NB4 (cell line): ENCODE results near the gene PPP1R2.
A peak's percentile ranks its signal among the peaks of the same experiment; 100 is the strongest.
"Not testable (repeated sequence)": the region's sequence is repeated elsewhere in the genome, so short reads cannot be mapped to it uniquely, and the experiment has no call there.

Experiments
- DNase-seq: peaks from one replicate; pipeline ENCODE4 v3.0.0; 2010; ENCODE audit warnings: low read depth
- H3K4me3 ChIP-seq: one replicate; pipeline ENCODE4 v1.5.1; 2011; ENCODE audit warnings: mild to moderate bottlenecking, low read depth, low read length, moderate library complexity
- MYC ChIP-seq: IDR thresholded peaks from 2 replicates; pipeline ENCODE4 v1.6.1; 2011; ENCODE audit warnings: low read depth, low read length
- POLR2A ChIP-seq: IDR thresholded peaks from 2 replicates; pipeline ENCODE4 v1.6.1; 2011; ENCODE audit warnings: mild to moderate bottlenecking; ENCODE audit not compliant: insufficient read length; ENCODE audit errors: extremely low read depth
- TF ChIP-seq, protein P1 (sequence below): IDR thresholded peaks from 2 replicates; pipeline ENCODE4 v1.6.1; 2011; ENCODE audit warnings: low read depth, low read length
- TF ChIP-seq, protein P2 (sequence below): IDR thresholded peaks from one replicate; pipeline ENCODE4 v1.5.1; 2012; ENCODE audit warnings: low read depth, low read length

The PPP1R2 gene

DNA sequence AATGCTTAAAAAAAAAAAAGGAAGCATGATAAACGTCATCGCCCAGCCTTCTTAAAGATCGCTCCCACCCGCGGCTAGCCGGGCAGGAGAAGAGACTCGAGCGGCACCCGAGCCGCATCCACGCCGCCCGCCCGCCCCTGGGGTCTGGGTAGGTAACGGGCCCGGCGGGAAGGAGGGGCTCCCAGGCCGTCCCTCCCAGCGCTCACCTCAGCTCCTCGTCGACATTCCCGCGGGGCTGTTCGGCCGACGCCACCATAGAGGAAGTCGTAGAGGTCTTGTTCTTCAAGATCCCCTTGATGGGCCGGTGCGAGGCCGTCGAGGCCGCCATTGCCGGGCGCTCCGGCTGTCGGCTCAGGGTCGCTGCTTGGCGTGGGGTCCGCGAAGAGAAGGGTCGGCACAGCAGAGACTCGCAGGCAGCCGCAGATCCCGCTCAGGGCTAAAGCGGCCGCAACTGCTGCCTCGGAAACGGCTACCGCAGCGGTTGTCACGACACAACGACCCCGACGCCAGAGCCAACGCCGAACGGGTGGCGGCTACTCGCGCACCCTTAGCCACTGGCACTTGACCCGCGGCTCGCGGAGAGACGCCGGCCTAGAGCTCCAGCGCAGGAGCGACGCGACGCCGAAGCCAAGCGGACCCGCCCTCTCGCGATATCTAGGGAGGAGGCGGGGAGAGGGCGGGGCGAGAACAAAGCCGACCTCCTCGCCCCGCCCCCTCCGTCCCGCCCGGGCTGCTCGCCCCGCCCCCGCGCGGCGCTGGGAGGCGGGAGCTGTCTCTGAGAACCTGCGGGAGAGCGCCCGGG lies at the start of gene PPP1R2:
PPP1R2 (minus strand) TSS at position 628 of the 802 bp plus-strand sequence; CDS start at position 328, 300 bp downstream.
- H3K4me3 ChIP-seq: peak within 1 kb of the TSS; percentile 94
- TF ChIP-seq POLR2A: peak; percentile 92
- 0 out of 2 replicates have a peak, but pooled peaks have one; percentile 16 for TF ChIP-seq MYC
- TF ChIP-seq, protein P1, sequence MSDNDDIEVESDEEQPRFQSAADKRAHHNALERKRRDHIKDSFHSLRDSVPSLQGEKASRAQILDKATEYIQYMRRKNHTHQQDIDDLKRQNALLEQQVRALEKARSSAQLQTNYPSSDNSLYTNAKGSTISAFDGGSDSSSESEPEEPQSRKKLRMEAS: 0 out of 2 replicates have a peak, but pooled peaks have one; percentile 20
- TF ChIP-seq, protein P2, sequence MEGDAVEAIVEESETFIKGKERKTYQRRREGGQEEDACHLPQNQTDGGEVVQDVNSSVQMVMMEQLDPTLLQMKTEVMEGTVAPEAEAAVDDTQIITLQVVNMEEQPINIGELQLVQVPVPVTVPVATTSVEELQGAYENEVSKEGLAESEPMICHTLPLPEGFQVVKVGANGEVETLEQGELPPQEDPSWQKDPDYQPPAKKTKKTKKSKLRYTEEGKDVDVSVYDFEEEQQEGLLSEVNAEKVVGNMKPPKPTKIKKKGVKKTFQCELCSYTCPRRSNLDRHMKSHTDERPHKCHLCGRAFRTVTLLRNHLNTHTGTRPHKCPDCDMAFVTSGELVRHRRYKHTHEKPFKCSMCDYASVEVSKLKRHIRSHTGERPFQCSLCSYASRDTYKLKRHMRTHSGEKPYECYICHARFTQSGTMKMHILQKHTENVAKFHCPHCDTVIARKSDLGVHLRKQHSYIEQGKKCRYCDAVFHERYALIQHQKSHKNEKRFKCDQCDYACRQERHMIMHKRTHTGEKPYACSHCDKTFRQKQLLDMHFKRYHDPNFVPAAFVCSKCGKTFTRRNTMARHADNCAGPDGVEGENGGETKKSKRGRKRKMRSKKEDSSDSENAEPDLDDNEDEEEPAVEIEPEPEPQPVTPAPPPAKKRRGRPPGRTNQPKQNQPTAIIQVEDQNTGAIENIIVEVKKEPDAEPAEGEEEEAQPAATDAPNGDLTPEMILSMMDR: no peak
- peak; percentile 89 for DNase-seq

DNA sequence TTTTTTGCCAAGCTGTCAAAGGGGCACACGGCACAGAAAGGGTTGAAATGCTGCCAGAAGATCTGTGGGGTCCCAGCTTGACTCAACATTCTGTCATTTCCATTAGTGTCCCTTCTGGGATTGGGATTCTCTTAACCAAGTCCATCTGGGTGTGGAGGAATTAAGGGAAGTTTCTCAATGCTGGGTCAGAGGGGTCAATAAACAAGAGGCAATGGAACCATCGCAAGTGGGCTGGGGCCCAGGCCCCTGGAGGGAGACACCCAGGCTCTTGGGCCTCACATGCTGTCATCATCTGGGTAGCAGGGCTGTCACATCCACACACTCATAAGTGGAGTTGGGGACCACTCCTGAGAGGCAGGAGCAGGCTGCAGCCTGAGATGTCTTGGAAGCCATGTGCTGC lies 48.7 kb upstream of the PPP1R2 start:
- no peak overlapping the region for H3K4me3 ChIP-seq
- TF ChIP-seq POLR2A (no peak), MYC (no peak)
- TF ChIP-seq, protein P1: no peak
- TF ChIP-seq, protein P2: no peak
- no peak for DNase-seq

DNA sequence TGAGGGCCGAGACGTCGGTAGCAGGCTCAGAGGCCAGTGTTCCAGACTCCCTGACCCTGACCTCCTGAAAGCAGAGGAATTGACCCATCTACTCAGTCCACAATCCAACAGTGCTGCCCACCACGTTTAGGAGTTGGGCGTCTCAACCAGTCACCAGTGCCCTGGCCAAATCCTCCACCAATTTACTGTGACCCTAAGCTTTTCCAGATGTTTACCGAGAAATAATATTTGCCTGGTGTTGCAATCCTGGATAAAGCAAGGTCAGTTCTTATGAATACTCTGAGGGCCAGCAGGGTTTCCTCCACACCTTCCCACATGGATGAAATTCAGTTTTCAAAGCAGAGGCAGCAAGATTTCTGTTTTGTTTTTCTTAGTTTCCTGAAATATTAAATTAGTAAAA lies 48.1 kb upstream of the PPP1R2 start:
- H3K4me3 ChIP-seq: no peak overlapping the region
- TF ChIP-seq, protein P2: no peak
- TF ChIP-seq, protein P1: no peak
- TF ChIP-seq MYC: no peak
- TF ChIP-seq POLR2A: no peak
- DNase-seq: no peak

DNA sequence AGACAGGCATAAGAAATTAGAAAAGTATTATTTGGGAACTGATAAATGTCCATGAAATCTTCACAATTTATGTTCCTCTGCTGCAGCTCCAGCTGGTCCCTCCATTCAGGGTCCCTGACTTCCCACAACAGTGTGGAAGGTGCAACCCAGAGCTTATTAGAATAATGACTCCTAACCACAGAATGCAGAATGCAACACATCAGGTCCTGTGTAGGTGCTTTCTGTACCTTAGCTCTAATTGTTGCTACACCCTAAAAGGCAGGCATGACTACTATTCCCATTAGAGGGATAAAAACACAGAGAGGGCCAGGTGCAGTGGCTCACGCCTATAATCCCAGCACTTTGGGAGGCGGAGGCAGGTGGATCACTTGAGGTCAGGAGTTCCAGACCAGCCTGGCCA lies 47.3 kb upstream of the PPP1R2 start:
- not testable (repeated sequence) for DNase-seq, H3K4me3 ChIP-seq

DNA sequence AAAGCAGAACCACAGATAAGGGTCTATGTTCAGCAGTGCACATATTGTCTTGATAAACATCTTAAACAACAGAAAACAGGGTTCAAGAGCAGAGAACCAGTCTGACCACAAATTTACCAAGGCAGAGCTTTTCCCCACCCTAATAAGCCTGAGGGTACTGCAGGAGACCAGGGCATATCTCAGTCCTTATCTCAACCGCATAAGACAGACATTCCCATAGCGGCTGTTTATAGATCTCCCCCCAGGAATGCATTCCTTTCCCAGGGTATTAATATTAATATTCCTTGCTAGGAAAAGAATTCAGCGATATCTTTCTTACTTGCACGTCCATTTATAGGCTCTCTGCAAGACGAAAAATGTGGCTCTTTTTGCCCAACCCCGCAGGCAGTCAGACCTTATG lies 46.7 kb upstream of the PPP1R2 start:
- not testable (repeated sequence) for H3K4me3 ChIP-seq, DNase-seq

DNA sequence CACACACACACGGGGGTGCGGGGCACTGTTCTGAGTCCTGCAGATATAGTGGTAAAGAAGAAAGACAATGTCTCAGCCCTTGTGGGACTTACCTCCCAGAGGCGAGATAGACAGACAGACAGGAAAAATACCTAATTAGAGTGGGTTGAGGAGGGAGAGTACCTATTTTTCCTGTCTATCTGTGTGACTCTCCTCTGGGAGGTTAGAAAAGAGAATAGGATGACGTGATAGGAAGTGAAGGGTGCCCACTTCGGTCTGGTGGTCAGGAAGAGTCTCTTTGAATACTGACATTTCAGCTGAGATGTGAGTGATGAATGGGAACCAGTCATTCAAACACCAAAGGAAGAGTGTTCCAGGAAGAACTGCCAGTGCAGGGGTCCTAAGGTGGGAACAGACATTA lies 44.7 kb upstream of the PPP1R2 start:
- TF ChIP-seq POLR2A: no peak
- TF ChIP-seq, protein P1: no peak
- no peak for TF ChIP-seq MYC
- TF ChIP-seq, protein P2: no peak

DNA sequence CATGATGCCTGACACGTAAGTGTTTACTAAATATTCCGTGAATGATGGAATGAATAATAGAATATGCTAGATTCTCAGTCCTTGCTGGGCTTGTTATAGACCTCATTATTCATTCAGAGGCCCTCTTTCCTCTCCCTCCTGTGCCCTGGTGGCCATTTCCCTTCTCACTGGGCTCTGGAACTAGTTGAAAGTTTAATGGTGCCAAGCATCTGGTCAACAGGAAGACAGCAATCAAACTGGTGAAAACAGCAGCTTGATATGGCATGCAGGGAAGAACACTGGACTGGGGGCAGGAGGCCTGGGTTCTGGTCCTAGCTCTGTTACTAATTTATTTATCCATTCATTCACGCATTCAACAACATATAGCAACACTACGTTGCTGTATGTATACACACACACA lies 44.3 kb upstream of the PPP1R2 start:
- H3K4me3 ChIP-seq: no peak overlapping the region
- TF ChIP-seq, protein P2: no peak
- TF ChIP-seq MYC (no peak), POLR2A (no peak)
- TF ChIP-seq, protein P1: no peak
- DNase-seq: no peak

More for the DNA sequence above, 44.7 kb upstream of the PPP1R2 start:
- H3K4me3 ChIP-seq: no peak overlapping the region
- DNase-seq: no peak
